ENCODE results near the gene LIN54. TPM values are rescaled to one million over a fixed set of nuclear protein-coding genes. Genes with fewer than 3 reads are reported as not detected.
"Not testable (repeated sequence)": the region's sequence is repeated elsewhere in the genome, so short reads cannot be mapped to it uniquely, and the experiment has no call there.

Gene LIN54
- total RNA-seq, 2 experiments from 2014 or later, result 47.6 to 48.9 TPM

GRCh38 chr4:83046693-83047473 is 36.3 kb upstream of the LIN54 start:
- no TSS peak for BruUV-seq (replicated peaks)

GRCh38 chr4:83043801-83044407 is 33.3 kb upstream of the LIN54 start:
- DNase-seq (ENCODE audit: low spot score), result no peak
- TF ChIP-seq EZH2phosphoT487 (IDR thresholded peaks at IDR 0.05; ENCODE audit: borderline replicate concordance, low read depth, low read length) (no peak), CTCF (conservative IDR thresholded peaks at IDR 0.05; ENCODE audit: low read length) (no peak)
- peaks cover 33% of the 10 kb centered on the region; the same call in 1 of the 2 replicates for H3K79me2 ChIP-seq (ENCODE audit: insufficient read depth, low read depth, low read length)
- no peaks in the 10 kb centered on the region for H3K9me2 ChIP-seq (ENCODE audit: insufficient read depth, low read length)
- no peaks in the 10 kb centered on the region for H4K20me1 ChIP-seq (ENCODE audit: insufficient read depth, low read length)
- CTCF ChIA-PET (ENCODE audit: unreplicated experiment), result no interaction called here
- peaks cover 26% of the 10 kb centered on the region for H3K36me3 ChIP-seq (ENCODE audit: insufficient read depth, low read length)
- no peak overlapping the region for H3K27ac ChIP-seq (ENCODE audit: low read depth, low read length, poor library complexity, severe bottlenecking)
- no peak overlapping the region for H3K4me2 ChIP-seq (ENCODE audit: low read length)
- peaks cover 5% of the 10 kb centered on the region for H3K4me1 ChIP-seq (ENCODE audit: insufficient read depth, low read length, poor library complexity, severe bottlenecking)
- no peak overlapping the region for H2AFZ ChIP-seq (ENCODE audit: low read length)
- no peaks in the 10 kb centered on the region for H3K9me3 ChIP-seq (ENCODE audit: low read length)
- POLR2A ChIA-PET, result interaction anchor here (2.3 kb wide), 1 partner anchor 9 kb away, joined by 9 read pairs; the partner anchor contains the start of gene COPS4
- no peak overlapping the region for H3K4me3 ChIP-seq (ENCODE audit: low read depth, low read length, poor library complexity, severe bottlenecking)
- BruUV-seq (replicated peaks), result no TSS peak
- intact Hi-C loops (cut with micrococcal nuclease; ENCODE audit: unreplicated experiment), result no loop called here

More at GRCh38 chr4:83046693-83047473, 36.3 kb upstream of the LIN54 start:
- Histone ChIP-seq H4K20me1 (ENCODE audit: insufficient read depth, low read length) (no peaks in the 10 kb centered on the region), H2AFZ (ENCODE audit: low read length) (no peak overlapping the region), H3K9me3 (ENCODE audit: low read length) (no peaks in the 10 kb centered on the region), H3K9me2 (ENCODE audit: insufficient read depth, low read length) (no peaks in the 10 kb centered on the region), H3K27ac (ENCODE audit: low read depth, low read length, poor library complexity, severe bottlenecking) (no peak overlapping the region), H3K4me2 (ENCODE audit: low read length) (no peak overlapping the region), H3K36me3 (ENCODE audit: insufficient read depth, low read length) (peaks cover 43% of the 10 kb centered on the region), H3K79me2 (ENCODE audit: insufficient read depth, low read depth, low read length) (peaks cover 16% of the 10 kb centered on the region; the same call in 1 of the 2 replicates), H3K4me1 (ENCODE audit: insufficient read depth, low read length, poor library complexity, severe bottlenecking) (no peaks in the 10 kb centered on the region), H3K4me3 (ENCODE audit: low read depth, low read length, poor library complexity, severe bottlenecking) (no peak overlapping the region)
- intact Hi-C loops (cut with micrococcal nuclease; ENCODE audit: unreplicated experiment), result no loop called here
- ChIA-PET CTCF (ENCODE audit: unreplicated experiment) (no interaction called here), POLR2A (interaction anchor here (0.9 to 1.7 kb wide), 5 partner anchors 8 to 234 kb away, joined by 3 to 7 read pairs (median 3); partner anchors contain the start of gene COPS4)
- TF ChIP-seq EZH2phosphoT487 (IDR thresholded peaks at IDR 0.05; ENCODE audit: borderline replicate concordance, low read depth, low read length), result no peak
- no peak for TF ChIP-seq CTCF (conservative IDR thresholded peaks at IDR 0.05; ENCODE audit: low read length)
- no peak for DNase-seq (ENCODE audit: low spot score)

- CTCF ChIA-PET (ENCODE audit: unreplicated experiment); POLR2A ChIA-PET; H3K27ac ChIP-seq (ENCODE audit: low read depth, low read length, poor library complexity, severe bottlenecking); H3K4me2 ChIP-seq (ENCODE audit: low read length); H3K9me3 ChIP-seq (ENCODE audit: low read length); H2AFZ ChIP-seq (ENCODE audit: low read length); H3K4me1 ChIP-seq (ENCODE audit: insufficient read depth, low read length, poor library complexity, severe bottlenecking); H4K20me1 ChIP-seq (ENCODE audit: insufficient read depth, low read length); DNase-seq (ENCODE audit: low spot score); BruUV-seq (replicated peaks); H3K4me3 ChIP-seq (ENCODE audit: low read depth, low read length, poor library complexity, severe bottlenecking); H3K9me2 ChIP-seq (ENCODE audit: insufficient read depth, low read length); intact Hi-C loops (cut with micrococcal nuclease; ENCODE audit: unreplicated experiment): not testable (repeated sequence)
- H3K36me3 ChIP-seq (ENCODE audit: insufficient read depth, low read length), result peaks cover 24% of the 10 kb centered on the region
- peaks cover 40% of the 10 kb centered on the region; the same call in 1 of the 2 replicates for H3K79me2 ChIP-seq (ENCODE audit: insufficient read depth, low read depth, low read length)
Measured at GRCh38 chr4:83043157-83043556, 32.5 kb upstream of the LIN54 start.

Measured in OCI-LY7 (cell line).